Right ventricle myocardium superior (tissue), 1 donor: ENCODE results near the gene METTL2B. TPM values are rescaled to one million over a fixed set of nuclear protein-coding genes. Genes with fewer than 3 reads are reported as not detected.
A peak's percentile ranks its signal among the peaks of the same experiment; 100 is the strongest.

ENCODE experiments used
- ATAC-seq: fragments of 200-7000 bp; cut with Tn5 transposase; one replicate; pipeline ENCODE4 v1.9.1; 2020; ENCODE audit warnings: mild to moderate bottlenecking; ENCODE audit not compliant: poor library complexity
- DNase-seq: peaks from one replicate; pipeline ENCODE4 v3.0.0-alpha.2; 2020
- intact Hi-C: fragments of 100-400 bp; cut with DNase I; formaldehyde crosslinking; loops from one replicate; pipeline ENCODE4 v1.11.2; 2022
- long read RNA-seq: library from polyadenylated mRNA; unstranded; transcript quantifications from one replicate; pipeline ENCODE4 v2.0.0, GENCODE V29; 2021
- total RNA-seq: library from RNA; stranded (reverse); fragmentation: NEBNext Ultra II Directional; extraction: Animal tissue kit (Norgen Biotek cat#: 25700); gene quantifications from one replicate; pipeline ENCODE4 v1.2.1, GENCODE V29; 2021
- donor health status: DM: no; HTN: yes; CAD: no; lungs with severe emphysema.

Gene METTL2B, protein sequence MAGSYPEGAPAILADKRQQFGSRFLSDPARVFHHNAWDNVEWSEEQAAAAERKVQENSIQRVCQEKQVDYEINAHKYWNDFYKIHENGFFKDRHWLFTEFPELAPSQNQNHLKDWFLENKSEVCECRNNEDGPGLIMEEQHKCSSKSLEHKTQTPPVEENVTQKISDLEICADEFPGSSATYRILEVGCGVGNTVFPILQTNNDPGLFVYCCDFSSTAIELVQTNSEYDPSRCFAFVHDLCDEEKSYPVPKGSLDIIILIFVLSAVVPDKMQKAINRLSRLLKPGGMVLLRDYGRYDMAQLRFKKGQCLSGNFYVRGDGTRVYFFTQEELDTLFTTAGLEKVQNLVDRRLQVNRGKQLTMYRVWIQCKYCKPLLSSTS
- total RNA-seq: 16.6 TPM
- long read RNA-seq, partial matches to known transcripts: 0 of 6 reads
- long read RNA-seq, other reads (novel, unspliced or antisense): 2 of 6 reads

DNA sequence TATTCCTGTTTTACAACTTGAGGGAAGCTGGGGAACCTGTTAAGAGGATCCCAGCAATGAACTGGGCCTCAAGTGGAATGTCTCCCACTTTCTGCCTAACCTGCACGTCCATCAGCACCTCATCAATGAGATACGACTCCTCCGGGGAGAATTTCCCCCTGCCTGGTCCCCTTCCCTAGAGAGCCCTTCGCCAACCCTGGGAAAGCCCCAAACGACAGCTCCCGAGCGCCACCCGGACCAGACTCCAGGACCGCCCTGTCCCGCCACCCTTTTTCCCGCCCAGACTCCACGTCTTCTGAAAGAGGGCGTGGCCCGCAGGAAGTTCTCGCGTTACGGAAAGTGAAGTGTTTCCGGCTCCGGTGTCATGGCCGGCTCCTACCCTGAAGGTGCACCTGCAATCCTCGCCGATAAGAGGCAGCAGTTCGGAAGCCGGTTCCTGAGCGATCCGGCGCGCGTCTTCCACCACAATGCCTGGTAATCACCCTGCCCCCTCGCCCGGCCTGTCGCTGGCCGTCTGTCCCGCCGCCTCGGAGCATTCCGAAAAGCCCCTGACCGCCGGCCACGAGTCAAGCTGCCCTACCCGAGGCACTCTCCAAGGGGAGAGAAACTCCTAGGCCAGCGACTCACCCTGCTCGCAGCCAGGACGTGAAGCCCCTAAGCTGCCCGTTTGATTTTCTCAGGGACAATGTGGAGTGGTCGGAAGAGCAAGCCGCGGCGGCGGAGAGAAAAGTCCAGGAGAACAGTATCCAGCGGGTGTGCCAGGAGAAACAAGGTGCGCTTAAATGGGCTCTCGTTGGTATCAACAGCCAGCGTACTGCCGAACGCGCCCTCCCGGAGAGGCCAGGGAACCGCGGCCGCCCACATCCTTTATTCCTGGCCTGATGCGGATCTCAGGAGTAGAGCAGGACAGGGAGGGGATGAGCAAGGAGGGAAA is at the start of gene METTL2B:
TSS of gene METTL2B (plus strand) at position 347 of the 934 bp plus-strand sequence. CDS start at position 365, 18 bp downstream.
- DNase-seq: peak; percentile 93
- intact Hi-C loops: loop anchor here (10.0 kb wide), 1 partner anchor 408 kb away; no protein-coding TSS in a partner anchor
- peak; percentile 99 for ATAC-seq

DNA sequence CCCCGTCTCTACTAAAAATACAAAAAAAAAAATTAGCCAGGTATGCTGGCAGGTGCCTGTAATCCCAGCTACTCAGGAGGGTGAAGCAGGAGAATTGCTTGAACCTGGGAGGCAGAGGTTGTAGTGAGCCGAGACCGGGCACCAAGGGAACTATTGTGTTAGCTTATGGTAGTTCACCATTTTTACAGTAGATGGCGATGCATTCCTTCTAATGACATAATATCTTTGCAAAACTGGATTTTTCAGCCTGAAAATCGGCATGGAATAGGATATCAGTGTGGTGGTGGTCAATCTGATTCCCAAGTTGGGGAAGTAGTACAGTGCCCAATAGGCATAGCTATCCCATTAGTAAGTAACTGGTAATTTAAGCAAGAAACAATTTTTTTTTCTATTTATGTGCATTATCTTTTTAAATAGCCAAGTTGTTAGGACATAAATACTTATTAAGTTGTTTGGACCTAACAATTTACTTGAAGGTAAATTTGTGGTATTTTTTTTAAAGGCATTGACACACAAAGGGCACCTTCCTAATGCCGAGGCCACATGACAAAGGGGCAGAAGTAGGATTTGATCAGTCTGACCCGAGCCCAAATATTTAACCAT is 49.2 kb upstream of the METTL2B start:
- no peak for DNase-seq
- peak; percentile 68 for ATAC-seq
- intact Hi-C loops: no loop called here

DNA sequence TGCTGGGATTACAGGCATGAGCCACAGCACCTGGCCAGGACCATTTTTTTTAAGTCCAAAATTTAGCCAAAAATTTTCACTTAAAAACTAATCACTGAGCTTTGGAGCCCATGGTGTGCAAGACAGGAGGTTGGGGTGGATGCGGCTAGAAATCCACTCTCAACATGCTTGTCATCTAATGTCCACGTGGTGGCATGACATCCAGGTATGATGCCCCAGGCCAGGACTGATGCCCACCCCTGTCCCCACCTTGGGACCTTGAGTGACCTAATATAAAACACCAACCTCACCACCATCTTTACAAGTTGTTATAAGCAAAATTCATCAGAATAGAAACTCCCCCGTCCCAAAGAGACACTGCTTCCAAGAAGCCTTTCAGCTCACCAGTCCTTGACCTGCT is 46.3 kb upstream of the METTL2B start:
- DNase-seq (no peak), ATAC-seq (no peak)
- intact Hi-C loops: no loop called here

DNA sequence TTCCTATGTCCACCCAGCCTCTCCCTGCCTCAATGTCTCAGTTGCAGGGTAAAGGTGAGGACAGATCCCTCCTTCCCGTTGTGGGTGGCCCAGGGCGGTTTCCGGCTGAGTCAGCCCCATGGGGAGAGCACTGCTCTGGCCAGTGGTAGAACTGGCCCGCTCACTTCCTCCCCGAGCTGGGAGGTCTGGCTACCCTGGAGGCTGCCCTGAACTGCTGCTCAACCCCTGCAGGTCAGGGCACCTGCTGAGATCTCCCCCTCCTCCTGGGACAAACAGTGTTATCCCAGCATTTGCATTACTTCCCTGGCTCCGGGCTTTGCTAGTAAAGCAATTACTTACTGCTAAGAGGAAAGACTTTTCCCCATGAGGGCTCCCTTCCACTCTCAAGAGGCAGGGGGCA is 45.3 kb upstream of the METTL2B start:
- ATAC-seq (no peak), DNase-seq (no peak)
- intact Hi-C loops: no loop called here

DNA sequence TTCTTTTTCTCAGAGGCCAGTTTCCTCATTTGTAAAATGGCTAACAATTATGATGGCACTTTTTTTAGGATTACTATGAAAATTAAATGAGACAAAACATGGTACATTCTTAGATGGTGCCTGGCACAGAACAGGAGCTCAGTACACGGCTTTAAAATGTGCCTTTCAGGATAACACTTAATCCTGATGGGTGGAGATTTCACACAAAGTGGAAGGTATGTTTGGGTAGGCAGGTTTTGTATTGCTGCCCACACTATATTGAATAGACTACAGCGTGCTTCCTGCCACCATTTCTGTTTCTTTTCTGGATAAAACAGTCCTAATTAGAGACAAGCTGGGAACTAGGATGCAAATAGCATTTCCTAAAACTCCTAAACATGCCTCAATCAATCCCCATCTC is 44.8 kb upstream of the METTL2B start:
- no peak for ATAC-seq
- intact Hi-C loops: no loop called here
- DNase-seq: no peak

DNA sequence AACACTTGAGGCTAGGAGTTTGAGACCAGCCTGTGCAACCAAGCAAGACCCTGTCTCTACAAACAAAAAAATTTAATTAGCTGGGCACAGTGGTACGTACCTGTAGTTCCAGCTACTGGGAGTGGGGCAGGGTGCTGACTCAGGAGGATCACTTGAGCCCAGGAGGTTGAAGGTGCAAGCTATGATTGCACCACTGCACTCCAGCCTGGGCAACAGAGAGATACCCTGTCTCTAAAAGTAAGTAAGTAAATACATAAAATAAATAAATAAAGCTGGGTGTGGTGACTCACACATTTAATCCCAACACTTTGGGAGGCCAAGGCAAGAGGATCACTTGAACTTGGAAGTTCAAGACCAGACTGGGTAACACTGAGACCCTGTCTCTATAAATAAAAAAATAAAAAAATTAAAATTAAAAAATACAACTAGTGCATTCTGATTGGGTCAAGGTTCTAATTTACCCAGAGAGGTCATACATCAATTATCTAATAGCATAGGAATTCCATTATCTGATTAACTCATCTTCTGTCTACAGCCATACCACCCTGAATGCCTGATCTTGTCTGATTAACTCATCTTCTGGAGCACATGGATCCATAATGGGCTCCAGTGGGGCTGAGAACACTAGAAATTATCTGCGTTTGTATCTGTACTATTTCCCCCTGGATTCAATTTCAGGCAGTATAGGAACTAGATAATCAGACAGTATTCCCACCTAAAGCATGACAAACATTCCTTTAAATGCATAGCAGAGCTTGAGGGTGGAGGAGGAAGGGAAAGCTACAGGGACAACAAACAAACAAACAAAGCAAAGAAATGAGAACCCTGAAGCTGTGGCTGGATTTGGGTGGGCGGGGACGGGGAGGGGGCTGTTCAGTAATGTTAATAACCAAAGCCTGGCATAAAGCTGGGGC is 41.9 kb upstream of the METTL2B start:
- DNase-seq (no peak), ATAC-seq (no peak)
- intact Hi-C loops: no loop called here

DNA sequence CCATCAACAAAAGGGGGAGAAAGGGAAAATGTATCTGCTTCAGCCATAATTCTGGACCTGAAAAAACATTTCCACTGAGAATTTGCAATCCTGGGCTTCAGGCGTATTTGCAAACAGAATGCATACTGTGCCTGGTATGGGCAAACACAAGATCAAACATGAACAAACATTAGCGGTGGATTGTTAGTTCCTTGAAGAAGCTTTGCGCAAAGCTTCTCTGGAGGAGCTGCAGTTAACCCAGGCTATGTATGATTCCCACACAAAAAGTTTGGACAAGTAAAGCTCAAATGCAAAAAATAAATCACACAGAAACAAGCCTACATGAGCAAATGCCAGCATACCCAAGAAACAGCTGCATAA is 41.2 kb upstream of the METTL2B start:
- ATAC-seq (no peak), DNase-seq (no peak)
- intact Hi-C loops: no loop called here

DNA sequence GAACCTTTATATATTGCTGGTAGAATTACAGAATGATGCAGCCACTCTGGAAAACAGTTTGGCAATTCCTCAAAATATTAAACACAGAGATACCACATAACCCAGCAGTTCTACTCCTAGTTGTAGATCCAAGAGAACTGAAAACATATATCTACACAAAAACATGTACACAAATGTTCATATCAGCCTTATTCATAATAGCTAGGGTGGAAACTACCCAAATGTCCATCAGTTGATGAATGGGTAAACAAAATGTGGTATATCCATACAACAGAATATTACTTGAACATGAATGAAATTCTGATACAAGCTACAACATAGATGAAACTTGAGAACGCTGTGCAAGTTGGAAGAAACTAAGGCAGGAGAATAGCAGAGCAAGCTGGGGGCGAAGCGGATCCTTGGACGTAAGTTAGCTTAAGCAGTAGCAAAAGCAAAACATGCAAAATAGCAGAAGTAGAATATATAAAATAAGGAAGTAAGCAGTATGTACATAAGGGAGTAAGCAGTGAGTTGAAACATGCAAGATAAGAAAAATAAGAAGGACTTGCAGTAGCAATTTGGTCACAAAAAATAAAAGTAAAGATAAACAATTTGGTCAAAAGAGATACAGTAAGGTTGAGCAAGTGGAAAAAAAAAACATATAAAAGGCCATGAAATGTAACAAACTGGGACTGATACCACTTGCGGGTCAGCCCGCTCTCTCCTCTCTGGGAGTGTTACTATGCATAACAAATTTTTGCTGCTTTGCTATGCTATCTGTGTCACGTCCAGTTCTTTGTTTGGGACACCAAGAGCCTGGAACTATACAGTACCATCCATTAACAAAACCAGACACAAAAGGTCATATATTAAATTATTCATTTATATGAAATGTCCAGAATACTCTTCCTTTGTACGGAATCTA is 38.9 kb upstream of the METTL2B start:
- DNase-seq (no peak), ATAC-seq (peak; percentile 20)
- intact Hi-C loops: no loop called here

DNA sequence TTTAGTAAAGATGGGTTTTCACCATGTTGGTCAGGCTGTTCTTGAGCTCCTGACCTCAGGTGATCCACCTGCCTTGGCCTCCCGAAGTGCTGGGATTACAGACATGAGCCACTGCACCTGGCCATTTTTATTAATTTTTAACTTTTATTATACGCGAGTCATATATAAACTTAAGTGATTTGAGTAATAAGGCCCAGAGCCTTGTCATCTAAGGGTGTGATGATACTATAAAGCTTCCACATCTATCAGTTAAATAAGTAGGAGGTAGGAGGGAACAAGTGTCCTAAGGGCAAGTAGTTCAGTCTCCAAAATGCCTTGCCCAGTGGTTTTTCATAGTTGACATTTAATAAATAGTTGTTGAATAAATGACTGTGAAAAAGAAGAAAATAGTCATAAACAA is 34.2 kb upstream of the METTL2B start:
- DNase-seq (no peak), ATAC-seq (no peak)
- intact Hi-C loops: no loop called here

DNA sequence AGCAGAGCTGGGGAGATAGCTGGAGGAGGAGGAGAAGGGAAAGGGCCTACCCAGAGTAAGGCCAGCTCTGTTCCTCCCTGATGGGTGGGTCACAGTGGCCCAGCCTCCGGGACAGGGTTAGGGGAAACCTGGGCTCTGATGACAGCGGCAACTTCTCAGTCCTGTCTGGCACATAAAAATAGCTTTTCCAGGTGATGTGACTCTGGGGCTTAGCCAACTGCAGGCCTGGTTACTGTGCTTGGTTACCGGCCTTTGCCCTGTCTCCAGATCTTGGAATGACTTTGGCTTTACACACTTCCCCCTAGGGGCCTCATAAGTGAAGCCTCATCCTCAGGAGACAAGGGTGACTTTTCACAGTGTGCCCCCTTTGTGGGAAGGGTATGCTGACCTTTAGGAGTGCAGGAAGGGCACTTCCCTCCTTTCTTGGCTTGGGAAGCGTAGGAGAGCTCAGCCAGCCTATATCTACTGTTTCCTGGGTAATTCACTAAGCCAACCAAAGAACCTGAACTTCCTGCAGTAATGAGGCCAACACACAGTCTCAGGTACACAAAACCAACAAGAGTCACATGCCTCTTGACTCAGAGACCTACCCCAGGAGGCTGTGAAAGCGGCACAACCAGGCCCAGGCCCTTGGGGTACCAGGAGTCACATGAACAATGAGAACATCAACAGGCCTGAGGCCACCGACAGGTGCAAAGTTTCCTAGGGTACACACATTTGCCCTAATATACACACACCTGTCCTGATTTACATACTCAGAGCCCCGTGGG is 32.5 kb upstream of the METTL2B start:
- ATAC-seq (no peak), DNase-seq (no peak)
- intact Hi-C loops: no loop called here

DNA sequence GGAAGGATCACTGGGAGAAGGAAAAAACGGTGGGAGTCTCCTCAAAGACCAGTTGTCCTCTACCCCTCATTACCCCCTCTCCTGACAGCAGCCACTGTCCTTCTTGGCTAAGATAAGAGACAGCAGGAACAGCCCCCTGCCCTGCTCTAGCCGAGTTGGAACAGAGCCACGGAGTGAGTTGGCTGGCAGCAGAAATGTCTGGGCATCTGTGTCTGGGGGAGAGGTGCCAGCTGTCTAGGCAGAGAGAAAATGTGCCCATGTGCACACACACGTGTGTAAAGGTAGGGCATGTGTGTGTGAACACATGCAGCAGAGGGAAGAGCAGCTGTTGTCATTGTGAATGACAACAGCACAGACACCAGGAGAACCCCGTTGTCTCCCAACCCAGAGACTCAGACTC is 30.2 kb upstream of the METTL2B start:
- intact Hi-C loops: no loop called here
- peak; percentile 50 for ATAC-seq
- no peak for DNase-seq

DNA sequence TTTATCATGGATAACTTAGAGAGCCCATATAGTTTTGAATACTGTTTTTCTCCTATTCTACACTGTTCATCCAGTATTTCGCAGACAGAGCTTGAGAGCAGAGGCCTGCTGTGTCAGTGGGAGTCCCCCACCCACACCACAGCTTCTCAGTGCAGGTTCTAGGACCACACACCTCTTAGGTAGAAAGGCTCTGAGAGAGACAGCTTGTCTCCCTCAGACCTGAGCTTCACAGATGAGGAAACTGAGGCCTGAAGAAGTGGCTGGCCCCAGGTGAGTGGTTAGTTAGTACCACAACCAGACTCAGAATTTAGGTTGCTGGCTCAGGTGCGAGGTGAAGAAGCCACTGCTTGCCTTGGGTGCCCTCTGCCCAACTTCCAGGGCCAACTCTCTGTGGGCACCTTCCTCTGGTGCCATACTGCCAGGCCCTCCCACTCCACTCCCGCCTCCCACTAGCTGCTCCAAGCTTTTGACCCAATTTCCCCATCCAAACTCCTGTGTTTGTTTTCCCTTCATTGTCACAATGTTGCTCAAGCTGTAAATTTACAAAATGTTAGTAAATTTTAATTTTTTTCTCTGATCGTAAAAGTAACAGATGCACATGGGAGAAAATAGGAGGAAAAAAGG is 28.5 kb upstream of the METTL2B start:
- DNase-seq (no peak), ATAC-seq (no peak)
- intact Hi-C loops: no loop called here

DNA sequence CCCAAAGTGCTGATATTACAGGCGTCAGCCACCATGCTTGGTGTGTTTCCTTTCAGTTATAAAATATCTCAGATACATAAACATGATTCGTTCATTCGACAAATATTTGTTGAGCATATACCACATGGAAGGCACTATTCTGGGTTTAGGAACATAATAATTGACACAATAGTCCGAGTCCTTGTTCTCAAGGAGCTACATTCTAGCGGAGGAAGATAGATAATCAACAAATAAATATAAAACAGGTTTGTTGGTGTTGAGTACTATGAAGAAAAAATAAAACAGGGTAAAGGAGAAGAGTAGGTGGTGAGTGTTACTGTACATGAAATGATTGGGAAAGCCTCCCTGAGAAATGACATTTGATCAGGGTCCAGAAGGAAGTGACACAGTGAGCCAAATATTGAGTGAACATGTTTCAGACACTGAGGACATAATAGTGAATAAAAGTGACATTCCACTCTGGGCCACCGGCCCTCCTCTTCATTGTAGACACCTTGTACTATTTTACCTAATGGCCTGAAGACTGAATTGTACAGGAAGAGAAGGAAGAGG is 27.7 kb upstream of the METTL2B start:
- DNase-seq (no peak), ATAC-seq (no peak)
- intact Hi-C loops: no loop called here

DNA sequence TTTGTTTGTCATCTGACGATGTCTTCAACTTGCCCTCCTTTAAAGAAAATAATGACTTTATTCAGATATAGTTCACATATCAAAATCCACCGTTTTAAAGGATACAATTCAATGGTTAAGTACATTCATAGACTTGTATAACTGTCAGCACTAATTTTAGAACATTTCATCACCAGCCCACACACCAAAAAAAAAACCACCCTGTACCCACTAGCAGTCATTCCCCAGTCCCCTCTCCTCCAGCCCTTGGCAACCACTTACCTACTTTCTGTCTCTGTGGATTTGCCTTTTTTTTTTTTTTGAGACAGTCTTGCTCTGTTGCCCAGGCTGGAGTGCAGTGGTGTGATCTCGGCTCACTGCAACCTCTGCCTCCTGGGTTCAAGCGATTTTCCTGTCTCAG is 26.1 kb upstream of the METTL2B start:
- intact Hi-C loops: no loop called here
- DNase-seq (no peak), ATAC-seq (no peak)

DNA sequence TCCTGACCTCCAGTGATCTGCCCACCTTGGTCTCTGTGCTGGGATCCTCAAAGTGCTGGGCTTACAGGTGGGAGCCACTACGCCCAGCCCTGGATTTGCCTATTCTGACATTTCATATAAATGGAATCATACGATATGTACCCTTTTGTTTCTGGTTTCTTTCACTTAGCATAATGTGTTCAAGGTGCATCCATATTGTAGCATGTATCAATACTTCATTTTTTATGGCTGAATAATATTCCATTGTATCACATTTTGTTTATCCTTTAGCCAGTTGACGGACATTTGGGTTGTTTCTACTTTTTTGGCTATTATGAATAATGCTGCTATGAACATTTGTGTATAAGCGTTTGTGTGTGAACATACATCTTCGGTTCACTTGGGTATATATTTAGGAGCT is 25.6 kb upstream of the METTL2B start:
- ATAC-seq: no peak
- intact Hi-C loops: no loop called here
- no peak for DNase-seq

DNA sequence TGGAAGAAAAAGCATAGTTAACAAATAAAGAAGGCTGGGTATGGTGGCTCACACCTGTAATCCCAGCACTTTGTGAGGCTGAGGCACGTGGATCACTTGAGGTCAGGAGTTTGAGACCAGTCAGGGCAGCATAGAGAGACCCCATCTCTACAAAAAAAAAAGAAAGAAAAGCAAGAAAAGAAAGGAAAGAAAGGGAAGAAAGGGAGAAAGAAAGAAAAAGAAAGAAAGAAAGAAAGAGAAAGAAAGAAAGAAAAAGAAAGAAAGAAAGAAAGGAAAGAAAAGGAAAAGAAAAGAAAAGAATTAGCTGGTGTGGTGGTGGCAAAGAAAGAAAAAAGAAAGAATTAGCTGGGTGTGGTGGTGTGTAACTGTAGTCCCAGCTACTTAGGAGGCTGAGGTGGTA is 24.0 kb upstream of the METTL2B start:
- DNase-seq (no peak), ATAC-seq (no peak)
- intact Hi-C loops: no loop called here
